HG02623 (cell line): ENCODE measurements around the gene HMGCS1.
"Not testable (repeated sequence)": the region's sequence is repeated elsewhere in the genome, so short reads cannot be mapped to it uniquely, and the experiment has no call there.

Experiments used
- ATAC-seq: cut with Tn5 transposase; IDR thresholded peaks from one replicate; pipeline ENCODE4 v1.9.1; 2021; ENCODE audit warnings: moderate library complexity; ENCODE audit not compliant: unreplicated experiment

The HMGCS1 gene

DNA sequence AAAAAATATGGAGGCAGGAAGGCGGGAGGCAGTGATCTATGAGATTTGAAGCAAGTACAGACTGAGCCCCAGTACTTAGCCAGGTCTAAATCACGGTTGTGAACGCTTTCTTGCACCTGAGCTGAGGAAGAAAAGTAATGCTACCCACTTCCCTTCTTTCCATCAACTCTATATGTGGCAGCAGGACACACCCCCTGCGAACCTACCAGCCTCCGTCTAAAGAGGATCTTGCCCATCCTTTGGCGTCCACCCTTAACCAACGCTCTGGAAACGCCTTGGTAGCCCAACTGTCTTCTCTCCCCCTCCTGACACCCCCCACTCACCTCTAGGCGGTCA, 545 bp downstream of the HMGCS1 start:
- ATAC-seq = peak; percentile 0

DNA sequence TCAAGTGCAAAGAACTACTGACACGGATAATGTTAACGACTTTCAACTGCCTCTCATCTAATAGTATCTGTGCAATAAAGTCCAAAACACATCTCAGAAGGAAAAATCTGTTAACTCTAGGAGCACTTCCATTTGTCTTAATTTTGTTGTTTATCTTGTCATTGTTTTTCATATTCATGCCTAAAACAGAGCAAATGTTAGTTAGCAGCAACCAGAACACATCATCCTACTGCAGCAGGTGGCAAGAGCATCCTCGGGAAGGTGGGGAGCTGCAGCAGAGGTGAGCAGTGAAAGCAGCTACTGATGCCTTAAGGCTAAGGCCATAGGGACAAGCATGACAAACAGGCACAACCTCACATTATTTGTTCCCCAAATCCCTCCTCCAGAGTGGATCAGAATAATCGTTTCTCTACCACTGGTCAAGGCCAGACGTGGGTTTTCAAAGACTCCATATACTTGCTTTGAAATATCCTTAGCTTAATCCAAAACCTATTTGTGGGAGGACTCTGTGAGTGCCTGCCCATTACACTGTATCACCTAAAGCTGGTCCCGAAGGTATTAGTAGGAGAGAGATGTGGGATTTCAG, 1.0 kb downstream of the HMGCS1 start:
- ATAC-seq = no peak

DNA sequence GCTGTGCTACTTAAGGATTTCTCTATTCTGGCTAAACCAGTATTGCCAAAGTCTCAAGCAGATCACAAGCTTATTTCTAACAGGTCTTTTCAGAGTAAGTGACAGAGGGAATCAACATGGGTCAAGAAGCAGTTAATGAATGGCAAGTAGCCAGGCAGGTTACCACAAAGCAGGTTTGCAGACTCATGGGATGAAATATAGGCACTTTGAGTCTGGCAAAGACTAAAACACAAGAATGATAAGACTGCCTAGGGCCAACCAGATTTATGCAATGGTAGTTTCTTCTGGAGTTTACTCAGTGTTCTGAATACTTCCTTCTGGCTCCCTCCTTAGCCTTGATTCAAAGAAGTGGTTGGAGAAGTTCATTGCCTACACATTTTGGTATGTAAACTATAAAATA, 3.6 kb downstream of the HMGCS1 start:
- no peak for ATAC-seq

DNA sequence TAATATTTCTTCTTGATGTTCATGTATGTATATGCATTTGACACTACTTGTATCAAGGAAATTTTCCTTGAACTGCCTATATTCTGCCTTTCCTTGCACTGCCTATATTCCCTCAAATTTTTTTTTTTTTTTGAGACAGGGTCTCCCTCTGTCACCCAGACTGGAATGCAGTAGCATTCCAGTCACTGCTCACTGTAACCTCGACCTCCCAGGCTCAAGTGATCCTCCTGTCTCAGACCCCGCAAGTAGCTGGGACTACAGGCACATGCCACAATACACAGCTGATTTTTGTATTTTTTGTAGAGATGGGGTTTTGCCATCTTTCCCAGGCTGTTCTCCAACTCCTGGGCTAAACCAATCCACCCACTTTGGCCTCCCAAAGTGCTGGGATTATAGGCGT, 4.1 kb downstream of the HMGCS1 start:
- no peak for ATAC-seq

DNA sequence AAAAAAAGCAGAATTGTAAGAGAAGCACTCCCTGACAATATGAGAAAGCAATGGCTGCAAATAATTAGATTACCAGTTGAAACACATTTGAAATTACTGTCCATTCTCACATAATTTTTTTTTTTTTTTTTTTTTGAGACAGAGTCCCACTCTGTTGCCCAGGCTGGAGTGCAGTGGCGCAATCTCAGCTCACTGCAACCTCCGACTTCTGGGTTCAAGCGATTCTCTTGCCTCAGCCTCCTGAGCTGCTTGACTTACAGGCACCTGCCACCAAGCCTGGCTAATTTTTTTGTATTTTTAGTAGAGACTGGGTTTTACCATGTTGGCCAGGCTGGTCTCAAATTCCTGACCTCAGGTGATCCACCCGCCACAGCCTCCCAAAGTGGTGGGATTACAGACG, 6.3 kb downstream of the HMGCS1 start:
- not testable (repeated sequence) for ATAC-seq

DNA sequence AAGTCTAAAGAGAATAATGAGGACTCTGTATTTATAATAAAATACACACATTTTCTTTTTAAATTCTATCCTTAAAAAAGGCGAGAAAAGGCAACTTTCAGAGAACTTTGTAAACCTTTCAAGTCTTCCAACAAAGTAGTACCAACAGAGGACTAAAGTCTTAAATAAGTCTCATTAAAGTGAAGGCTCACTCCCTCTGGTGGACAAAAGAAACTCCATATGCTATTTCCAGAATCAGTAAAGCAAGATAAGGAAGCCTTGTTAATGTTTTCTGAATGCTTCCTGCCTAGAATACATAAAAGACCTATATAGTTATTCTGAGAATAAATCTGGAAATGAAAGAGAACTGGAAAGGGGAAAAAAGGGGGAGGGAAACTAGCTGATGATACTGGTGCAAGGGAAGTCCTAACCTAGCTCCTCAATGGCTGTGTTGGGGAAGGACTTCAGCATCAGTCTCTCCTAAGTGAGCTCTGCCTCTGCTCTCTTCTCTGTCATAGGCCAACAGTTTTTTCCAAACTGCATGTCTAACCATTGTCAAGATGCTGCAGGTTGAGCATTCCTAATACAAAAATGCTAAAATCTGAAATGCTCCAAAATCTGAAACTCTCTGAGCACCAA, 7.2 kb downstream of the HMGCS1 start:
- ATAC-seq = peak; percentile 49

DNA sequence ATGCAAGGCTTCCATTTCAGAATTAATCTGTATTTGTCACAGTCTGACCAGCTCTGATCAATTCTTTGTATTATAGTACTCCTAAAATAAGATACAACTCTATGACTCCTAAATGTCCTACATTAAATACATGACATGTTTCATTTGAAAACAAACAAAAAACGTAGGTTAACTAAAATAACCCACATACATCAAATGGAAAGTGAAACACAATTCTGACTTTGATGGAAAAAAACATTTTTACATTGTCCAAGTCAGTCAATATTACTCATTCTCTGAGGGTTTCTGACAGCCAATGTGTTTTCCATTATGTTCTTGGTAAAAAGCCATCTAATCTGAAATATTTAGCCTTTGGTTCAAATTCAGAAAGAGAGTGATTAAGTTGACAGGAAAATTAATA, 8.7 kb downstream of the HMGCS1 start:
- ATAC-seq = no peak

DNA sequence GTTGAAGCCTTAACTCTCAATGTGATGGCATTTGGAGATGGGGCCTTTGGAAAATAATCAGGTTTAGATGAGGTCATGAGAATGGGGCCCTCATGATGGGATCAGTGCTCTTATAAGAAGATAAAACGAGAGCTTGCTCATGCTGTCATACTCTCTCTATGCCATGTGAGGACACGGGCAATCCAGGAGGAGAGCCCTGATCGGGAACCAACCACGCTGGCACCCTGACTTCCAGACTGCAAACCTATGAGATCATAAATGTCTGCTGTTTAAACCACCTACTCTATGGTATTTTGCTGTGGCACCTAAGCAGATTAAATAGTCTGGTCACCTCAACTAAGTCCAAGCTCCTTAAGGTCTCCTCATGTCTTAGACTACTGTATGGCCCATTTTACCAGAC, 10.0 kb downstream of the HMGCS1 start:
- no peak for ATAC-seq

DNA sequence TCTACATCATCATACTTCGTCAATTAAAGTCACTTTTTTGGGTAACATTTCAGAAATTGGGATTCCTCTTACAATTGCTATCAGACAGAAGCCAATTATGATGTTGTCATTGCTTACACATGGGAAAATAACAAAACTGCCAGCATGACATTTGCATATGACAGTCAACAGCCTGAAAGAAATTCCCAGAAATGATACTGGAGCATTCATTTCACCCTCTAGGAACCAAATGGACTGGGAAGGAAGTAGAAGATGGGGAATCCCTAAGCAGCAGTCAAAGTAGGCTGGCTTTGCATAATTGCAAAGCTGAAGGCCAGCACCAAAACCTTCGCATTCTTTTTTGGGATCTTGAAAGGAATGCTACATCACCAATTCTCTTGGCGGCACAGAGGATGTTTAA, 10.7 kb downstream of the HMGCS1 start:
- no peak for ATAC-seq

DNA sequence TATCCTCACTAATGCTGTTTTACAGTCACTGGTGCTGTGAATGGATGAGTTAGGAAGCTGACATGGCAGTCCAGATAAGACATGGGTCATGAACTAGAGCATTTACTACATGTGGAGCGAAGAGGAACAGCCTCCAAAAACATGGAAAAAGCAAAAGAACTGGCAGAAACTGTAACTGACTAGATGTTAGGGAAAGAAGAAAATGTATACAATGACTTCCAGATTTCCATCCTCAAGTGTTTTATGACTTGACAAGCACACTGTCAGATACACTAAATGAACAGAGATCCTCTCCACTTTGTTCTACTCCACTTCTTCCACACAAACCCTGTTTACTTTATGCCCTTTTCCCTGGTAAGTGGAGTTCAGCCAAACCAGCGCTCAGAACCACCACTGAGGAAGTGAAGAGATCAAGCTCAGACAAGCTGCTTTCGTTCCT, 11.5 kb downstream of the HMGCS1 start:
- no peak for ATAC-seq

DNA sequence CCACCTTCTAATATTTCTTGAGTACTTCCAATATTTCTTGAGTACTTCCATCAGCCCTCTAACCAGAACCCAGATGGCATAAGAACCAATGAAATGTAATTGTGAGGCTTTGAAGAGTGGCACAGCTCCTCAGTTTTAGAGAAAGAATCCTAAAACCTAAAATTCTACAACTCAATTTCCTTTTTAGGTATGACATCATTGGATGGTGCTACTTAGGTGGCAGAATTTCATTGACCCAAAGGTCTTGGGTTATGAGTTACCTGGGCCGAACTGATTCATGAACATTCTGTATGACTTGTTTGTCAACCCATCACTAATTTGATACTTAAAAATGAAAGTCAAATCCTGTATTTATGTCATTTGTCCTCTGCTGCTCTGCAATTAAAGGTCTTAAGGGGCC, 13.1 kb downstream of the HMGCS1 start:
- ATAC-seq = no peak

DNA sequence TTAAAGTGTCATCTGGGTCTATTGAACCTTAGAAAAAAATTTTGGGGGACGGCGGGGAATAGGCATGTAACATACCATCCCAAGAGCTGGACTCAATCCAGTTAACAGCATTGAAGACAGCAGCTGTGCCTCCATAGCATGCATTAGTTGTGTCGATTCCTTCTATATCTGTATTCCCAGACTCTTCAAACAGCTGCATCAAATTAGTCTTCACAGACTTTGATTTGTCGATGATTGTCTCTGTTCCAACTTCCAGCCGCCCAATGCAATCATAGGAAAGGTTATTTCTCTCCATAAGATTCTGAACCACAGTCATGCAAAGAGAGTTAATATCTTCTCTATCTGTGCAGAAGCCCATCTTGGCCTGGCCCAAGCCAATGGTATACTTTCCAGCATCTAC, 14.8 kb downstream of the HMGCS1 start:
- ATAC-seq = no peak

DNA sequence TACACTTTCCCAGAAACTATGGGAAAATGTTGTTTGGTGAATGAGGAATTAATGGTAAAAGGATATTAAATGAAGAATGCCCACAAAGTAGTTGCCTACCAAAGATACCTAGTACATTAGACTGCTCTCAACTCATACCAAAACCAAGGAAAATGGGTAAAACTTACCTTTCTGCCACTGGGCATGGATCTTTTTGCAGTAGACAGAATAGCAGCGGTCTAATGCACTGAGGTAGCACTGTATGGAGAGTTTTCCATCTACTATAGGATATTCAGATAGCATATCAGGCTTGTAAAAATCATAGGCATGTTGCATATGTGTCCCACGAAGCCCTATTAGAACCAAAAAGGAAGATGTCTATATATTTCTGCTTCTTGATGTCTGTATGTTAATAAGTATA, 16.4 kb downstream of the HMGCS1 start:
- no peak for ATAC-seq

DNA sequence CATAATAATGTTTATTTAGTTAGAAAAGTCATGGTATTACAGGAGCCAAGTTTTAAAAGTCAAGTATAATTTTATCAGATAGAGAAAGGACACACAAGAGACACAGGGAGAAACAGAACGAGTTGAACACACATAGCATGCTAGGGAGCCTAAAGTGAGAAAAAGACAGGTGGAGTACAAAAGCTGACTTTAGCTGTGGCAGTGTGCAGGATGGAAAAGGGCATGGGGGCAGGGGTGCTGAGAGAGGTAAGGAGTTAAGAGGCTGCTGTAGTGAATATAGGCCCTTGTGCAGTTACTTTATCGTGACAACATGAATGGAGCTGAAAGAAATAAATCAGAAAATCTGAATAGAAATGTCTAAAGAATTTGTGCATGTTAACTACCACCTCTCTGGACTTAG, 18.0 kb downstream of the HMGCS1 start:
- ATAC-seq = no peak

DNA sequence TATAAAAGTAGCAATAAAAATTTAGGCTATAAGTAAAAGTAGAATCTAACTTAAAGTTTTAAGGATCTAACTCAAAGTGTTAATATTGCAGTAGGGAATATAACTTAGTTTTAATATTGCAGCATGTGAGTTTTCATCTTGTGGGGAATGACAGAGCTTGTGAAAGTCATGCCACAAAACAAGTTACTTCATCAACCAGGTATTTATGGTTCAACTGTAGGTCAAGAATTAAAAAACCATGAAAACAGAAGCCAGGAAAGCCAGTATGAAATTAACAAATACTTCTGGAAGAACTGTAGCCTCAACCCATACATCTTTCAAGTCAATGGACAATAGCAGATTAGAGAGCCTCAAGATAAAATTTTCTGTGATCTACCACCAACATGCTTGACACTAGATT, 19.0 kb downstream of the HMGCS1 start:
- no peak for ATAC-seq

DNA sequence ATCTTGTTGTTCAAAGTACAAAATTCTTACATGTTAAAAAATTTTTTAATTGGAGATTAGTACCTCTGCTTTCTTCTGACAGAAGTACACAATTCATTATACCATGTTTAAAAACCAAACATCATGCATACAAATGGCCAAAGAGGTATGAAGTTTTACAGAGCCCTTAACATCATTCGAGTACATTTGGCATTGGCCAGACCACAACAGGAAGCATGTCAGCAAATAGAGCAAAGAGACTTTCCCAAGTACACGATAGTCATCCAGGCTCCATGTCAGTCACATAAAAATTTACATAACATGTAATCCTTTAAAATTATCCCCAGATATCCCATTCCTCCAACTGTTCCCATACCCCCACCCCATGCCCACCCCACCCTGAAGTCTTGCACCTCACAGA, 22.5 kb downstream of the HMGCS1 start:
- ATAC-seq = no peak

DNA sequence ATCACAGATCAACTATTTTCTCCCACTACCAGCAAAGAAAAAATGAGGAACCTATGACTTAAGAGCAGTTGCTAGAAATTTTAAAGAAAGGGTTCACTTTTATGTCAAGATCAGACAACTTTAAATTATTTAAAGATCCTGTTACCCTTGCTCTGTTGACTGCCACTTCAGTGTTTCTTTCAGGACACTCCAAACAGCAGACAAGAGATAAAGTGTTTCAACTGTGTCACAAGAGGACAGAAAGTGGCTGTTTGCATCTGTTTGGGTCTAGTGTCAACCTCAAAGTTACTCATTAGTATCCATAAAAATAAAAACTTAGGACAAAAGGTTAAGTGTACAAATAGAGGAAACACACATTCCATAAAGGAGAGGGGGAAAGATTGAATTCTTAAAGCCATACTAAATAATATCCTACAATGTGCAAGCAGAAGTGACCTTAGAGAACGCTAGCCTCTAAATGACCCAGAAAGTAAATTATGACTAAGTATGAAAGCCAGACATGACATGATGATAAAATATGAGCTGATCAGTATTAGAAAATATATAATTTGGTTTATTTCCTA, 24.9 kb downstream of the HMGCS1 start:
- no peak for ATAC-seq

DNA sequence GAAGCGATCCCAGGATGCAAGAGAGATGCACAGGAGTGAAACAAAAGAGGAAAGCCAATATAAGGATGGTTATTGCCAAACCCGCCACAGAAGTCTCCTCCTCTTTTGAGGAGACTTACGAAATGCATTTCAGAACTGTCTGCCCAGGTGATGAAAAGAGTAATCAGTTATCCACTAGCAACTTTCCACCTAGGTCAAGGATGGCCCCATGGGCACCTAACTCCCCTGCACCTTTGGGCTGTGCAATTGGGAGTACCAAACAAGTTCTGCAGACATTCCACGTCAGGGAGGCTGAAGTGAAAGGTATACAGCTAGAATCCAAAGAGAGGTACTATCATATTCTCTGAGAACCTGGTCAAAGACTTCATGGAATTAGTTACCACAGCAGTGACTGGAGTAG, 25.7 kb downstream of the HMGCS1 start:
- no peak for ATAC-seq

DNA sequence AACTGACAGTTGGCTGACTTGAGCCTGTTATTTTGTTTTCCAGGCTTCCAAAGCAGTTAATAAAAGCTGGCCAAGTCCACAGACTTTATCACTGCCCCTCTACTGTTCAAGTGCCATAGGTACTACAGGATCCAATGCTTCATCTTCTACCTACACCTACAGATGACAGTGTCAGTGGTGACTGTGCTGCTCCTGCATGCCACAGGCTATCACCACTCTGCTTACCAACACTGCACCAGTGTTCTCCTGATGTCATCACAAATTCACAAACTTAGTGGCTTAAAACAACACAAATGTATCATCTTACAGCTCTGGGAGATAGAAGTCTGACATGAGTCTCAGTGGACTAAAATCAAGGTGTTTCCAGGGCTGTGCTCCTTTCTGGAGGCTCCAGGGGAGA, 26.6 kb downstream of the HMGCS1 start:
- no peak for ATAC-seq

DNA sequence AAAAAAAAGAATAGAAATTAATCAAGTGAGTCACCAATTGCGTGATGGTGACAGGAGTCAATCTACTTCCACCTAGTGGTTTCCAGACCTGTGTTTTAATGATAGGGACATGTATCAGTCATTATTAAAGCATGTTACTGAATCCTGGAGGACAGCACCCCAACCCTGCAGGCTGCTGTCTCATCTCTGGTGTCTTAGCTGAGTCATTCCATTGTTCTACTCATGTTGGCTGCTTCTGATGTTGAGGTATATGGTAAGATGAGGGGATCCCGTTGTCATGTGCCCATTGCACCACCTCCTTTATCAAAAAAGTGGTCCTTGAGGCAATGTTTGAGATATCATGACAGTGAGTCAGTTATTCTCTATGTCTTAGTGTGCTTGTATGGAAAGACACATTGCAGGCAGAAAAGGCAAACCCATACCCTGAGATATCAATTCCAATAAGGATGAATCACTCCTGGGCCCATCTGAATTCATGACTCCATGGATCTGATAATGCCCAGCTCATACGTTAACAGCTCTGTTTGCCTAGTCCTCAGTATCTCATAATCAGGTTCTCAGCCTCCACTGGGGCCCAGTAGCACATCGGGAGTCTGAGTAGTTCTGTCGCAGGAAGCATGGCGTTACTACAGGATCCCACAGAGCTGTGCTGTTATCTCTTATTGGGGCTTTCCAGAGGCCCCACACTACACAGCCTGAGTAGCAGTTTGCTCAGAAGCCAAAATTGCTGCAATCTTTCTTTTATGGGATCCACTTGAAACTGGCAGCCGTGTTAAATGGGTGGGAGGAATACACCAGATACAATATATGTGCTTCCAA, 31.2 kb downstream of the HMGCS1 start:
- ATAC-seq = no peak

DNA sequence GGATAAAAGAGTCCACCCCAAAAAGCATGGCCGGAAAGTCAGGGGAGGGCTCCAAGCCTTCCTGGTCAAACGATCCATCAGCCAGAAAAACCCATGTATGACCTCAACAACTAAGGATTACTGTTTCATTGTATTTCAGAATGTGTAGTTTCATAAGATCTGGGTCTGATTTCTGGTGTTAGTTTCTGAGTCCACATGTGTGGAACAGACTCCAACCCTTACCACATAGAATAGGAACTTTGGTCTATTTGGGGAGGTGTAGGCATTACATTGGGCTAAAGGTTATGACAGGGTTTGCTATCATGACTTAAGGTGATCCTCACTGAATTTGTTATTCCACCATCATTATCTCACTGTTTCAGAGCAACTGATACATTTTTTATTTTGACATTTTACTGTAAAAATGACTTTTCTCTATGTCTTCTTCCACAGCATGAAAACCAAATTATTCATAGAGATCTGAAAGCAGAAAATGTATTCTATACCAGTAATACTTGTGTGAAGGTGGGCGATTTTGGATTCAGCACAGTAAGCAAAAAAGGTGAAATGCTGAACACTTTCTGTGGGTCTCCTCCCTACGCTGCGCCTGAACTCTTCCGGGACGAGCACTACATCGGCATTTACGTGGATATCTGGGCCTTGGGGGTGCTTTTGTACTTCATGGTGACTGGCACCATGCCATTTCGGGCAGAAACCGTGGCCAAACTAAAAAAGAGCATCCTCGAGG, 33.5 kb downstream of the HMGCS1 start:
- no peak for ATAC-seq

DNA sequence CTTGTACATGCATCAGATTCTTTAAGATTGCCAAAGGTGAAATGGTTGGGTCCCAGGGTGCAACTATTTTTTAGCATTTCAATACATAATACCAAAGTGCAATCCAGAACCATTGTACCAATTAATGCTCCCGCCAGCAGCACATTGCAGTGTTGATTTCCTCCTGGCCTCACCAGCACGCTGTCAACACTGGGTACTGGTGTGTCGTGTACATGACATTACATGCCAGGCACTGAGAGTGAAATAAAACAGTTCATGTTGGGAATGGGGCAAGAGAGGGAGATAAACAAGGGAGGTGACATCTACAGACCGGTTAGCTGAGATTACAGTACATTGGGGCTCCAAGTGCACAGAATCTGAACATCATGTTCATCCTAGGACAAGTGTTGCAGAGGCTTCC, 37.8 kb downstream of the HMGCS1 start:
- ATAC-seq = no peak
